ENCODE measurements around the gene GDAP1L1. TPM values are rescaled to one million over a fixed set of nuclear protein-coding genes. Genes with fewer than 3 reads are reported as not detected.
A peak's percentile ranks its signal among the peaks of the same experiment; 100 is the strongest.
"Not testable (repeated sequence)": the region's sequence is repeated elsewhere in the genome, so short reads cannot be mapped to it uniquely, and the experiment has no call there.

Gene GDAP1L1
- polyA plus RNA-seq, 3 donors = 0.12 to 0.50 (median 0.24) TPM

DNA sequence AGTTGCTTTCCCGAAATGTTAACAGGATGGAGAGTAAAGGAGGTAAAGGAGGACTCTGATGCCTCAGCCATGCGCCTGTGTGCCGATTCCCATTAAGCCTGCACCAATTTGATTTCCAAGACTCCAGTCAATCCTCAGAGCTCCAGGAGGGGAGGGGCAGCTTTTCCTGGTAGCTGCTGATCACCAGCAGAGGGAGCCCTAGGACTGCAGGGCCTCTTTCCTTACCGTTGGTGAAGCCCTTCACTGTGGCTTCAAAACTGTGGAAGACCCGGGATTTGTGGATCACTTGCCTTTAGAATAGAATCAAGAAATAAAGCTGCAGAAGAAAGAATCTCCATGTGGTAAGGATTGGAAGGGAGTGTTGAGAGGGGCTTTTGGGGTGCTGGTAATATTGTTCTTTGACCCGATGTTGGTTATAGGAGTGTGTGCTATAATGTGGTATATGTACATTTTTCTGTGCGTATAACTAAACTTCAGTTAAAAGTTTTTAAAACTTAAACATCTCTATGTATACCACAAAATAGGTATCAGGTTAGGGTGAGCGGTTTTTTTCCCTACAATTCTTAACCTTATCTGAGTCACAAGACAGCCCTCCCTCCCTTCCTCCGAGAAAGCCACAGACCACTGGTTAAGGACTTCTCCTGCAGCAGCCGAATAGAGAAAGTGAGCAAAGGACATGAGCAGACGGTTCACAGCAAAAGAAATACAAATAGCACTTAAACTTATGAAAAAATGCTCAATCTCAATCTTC, 29.6 kb upstream of the GDAP1L1 start:
- peak in 5 of 11 donors; percentile 17 to 51 (median 35) for DNase-seq (ENCODE audit: extremely low read depth in 1 of 11, low read depth in 9 of 11, low spot score in 4 of 11)

DNA sequence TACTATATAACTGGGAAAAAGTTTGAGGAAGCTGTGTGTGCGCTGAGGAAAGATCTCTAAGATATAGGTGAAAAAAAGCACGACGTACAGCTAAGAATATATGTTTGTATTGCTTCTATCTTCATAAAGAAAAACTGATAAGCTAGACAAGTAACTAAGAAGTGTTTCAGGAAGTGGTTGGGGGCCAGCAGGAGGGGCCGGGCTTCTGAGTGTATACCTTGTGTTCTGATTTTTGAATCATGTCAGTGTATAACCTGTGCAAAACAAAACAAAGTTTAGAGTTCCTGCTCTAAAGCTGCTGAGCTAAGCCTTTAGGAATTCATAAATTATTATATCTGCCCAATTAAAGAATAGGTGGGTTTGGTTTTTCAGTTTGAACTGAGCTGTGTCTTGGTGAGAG, 28.7 kb upstream of the GDAP1L1 start:
- no peak for DNase-seq (ENCODE audit: extremely low read depth in 1 of 11, low read depth in 9 of 11, low spot score in 4 of 11)

DNA sequence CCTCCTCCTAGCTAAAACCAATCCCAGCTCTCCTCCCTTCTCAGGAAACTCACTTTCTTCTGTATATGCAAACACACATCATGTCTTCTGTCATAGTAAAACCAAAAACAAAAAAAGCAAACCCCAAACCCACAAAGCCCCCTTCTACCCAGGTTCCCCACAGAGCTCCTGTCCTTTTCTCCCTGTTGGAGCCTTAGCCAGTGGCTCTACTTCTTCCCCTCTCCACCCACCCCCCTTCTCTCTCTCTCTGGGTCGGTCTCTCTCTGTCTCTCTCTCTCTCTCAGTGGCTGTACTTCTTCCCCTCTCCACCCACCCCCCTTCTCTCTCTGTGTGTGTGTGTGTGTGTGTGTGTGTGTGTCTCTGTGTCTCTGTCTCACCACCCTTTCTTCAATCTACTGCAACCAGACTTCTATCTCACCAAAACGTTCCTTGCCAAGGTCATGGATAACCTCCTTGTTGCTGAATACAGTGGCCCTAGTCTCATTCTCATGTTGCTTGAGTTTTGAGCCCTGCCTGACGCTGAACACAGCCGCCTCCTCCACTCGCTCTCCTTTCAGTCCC, 27.9 kb upstream of the GDAP1L1 start:
- DNase-seq (ENCODE audit: extremely low read depth in 1 of 11, low read depth in 9 of 11, low spot score in 4 of 11) = no peak

DNA sequence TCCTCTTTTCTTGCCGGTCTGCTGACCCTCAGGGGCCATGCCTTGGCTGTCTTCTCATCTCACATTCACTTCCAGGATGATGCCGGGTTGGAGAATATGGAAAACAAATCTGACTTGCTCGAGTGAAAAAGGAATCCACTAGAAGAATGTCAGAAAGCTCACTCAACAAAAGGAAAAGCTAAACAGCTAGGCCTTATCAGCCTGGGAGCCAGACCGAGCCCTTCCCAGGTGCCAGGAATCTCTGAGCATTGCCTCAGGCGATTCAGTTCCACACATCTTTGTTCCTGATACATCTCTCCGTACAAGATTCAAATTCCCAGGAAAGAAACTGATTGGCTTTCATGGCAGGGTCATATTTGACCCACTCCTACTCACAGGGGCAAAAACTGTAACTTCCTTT, 27.3 kb upstream of the GDAP1L1 start:
- DNase-seq (ENCODE audit: extremely low read depth in 1 of 11, low read depth in 9 of 11, low spot score in 4 of 11) = no peak

DNA sequence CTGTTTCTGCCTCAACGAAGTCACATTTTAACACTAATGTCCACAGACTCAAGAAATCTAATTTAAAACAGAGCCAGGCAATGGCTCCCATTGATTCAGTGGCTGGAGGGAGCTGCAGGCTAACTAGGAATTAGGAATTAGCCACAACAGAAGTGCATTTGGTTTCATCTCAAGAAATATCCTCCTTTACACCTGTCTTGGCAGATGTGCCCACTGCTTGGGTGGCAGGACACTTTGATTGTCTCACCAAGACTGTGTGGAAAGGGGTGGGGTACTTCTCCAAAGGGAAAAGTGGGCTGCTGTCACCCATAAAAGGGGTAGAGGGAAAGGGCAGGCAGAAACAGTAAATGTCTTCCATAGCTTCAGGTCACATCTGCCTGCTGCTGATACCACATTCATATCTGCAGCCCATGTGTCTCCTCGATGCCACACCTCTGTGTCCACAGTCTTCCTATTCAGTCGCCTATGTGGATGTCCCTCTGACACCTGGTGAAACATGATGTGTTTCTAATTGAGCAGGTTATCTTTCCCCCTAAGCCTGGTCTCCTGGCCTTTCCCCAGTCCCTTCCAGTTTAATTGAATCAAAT, 25.6 kb upstream of the GDAP1L1 start:
- no peak for DNase-seq (ENCODE audit: extremely low read depth in 1 of 11, low read depth in 9 of 11, low spot score in 4 of 11)

DNA sequence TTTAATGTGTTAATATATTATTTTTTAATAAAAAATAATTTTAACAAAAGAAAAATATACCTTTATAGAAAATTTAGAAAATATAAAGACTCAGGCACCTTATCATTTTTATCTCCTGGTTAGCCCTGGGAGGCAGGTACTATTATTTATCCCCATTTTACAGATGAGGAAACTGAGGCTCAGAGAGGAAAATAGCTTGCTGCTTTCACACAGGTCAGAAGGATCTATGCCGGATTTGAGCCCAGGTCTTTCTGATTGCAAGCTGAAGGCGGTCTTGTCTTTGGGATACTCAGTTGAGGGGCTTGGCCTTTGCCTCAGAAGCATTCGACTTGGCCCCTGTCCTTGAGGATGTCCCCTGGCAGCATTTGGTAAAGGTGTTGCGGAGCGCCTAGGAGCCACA, 25.1 kb upstream of the GDAP1L1 start:
- DNase-seq (ENCODE audit: extremely low read depth in 1 of 11, low read depth in 9 of 11, low spot score in 4 of 11) = no peak

DNA sequence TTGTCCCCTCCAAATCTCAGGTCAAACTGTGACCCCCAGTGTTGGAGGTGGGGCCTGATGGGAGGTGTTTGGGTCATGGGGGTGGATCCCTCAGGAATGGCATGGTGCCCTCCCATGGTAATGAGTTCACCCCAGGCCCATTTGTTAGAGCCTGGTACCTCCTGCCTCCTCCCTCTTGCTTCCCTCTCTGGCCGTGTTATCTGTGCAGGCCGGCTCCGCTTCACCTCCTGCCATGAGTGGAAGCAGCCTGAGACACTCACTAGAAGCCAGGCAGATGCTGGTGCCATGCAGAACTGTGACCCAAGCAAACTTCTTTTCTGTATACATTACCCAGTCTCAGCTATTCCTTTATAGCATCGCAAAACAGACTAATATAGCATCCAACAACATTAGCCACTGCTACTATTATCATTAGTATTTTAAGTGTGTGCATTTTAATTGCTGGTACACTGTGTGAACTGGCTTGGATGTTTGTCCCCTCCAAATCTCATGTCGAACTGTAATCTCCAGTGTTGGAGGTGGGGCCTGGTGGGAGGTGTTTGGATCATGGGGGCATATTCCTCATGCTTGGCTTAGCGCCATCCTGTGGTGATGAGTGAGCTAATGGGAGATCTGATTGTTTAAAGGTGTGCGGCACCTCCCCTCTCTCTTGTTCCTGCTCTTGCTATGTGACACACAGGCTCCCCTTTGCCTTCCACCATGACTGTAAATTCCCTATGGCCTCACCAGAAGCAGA, 24.3 kb upstream of the GDAP1L1 start:
- DNase-seq (ENCODE audit: extremely low read depth in 1 of 11, low read depth in 9 of 11, low spot score in 4 of 11) = no peak

DNA sequence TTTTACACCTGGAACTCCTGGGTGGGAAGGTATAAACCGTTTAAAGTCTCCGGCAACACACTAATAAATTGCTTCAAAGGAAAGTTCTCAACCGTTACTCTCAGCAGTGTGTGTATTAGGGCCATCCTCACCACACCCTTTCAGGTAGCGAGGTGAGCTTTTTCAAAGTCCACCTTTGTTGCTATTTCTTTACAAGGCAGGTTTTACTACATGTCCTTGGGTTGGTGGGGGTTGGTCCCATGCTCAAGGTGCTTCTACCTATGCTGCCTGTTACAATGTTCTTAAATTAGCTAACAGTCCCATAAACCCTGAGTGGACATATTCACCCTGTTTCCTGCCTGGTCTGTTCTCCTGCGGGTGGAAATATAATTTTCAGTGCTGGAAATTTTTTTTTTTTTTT, 23.4 kb upstream of the GDAP1L1 start:
- DNase-seq (ENCODE audit: extremely low read depth in 1 of 11, low read depth in 9 of 11, low spot score in 4 of 11) = no peak

DNA sequence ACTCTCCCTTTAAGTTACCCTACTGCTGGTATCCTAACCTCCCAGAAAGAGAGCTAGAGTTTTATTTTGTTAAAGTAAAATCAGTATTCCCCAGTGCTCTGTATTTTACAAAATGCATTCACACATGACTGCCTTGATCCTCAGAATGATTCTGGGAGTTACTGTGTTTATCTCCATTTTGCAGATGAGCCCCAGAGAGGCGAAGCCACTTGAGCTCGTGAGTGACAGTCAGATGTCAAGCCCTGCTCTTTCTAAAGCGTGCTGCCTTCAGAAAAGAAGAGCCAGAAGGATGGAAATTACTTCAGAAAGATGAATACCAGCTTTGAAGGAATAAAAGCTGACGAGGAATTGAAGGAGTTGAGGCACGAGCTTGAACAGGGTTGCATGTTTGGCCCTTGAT, 22.5 kb upstream of the GDAP1L1 start:
- no peak for DNase-seq (ENCODE audit: extremely low read depth in 1 of 11, low read depth in 9 of 11, low spot score in 4 of 11)

DNA sequence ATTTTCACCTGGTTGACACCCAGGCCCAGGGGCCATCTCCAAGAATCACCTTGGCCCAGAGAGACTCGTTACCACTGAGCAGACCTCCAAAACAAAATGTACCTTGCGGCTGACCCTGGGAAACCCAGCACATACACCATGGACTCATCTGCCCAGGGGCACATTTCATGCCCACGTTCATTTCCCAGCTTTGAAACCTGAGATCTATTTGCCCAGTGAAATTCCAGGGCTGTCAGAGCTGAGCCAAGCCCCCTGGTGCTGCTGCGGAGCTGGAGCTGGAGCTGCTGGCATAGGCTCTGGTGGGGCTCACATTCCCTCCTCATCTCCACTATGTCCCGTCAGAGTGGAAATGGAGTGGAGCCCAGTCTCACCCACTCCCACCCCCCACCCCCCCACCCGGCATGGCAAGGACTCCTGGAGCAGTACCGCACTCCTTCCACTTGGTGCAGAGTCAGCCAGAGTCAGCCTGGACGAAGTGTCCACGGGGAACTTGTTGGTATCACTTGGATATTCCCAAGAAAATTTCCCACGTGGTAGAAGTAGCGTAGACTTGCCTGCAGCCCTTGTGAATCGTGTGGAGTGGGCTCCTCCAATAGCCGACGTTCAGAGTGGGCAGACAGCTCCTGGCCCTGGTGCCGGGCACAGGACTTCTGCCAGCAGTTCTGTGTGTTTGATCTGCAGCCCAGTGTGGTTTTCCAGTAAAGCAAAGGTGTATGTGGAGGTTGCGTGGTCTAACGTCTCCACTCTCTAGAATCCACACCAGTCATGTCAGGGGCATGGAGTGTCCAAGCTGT, 18.4 kb upstream of the GDAP1L1 start:
- no peak for DNase-seq (ENCODE audit: extremely low read depth in 1 of 11, low read depth in 9 of 11, low spot score in 4 of 11)

DNA sequence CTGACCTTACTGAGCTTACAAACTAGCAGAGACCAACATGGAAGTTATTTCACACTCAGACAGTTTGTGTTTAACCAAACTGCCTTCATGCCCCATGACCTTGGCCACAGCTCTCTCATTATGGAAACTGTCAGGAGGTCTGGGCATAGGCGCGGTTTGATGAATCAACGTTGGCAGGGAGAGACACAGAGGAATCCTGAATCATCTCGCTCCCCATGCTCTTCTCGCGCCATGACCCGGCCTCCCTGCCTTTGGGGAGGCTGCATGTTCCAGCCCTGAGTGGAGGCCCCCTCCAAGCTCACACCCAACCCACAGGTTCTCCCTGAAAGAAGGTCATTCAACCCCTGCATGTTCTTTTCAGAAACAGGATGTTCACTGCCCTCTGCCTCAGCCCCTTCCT, 15.9 kb upstream of the GDAP1L1 start:
- DNase-seq (ENCODE audit: extremely low read depth in 1 of 11, low read depth in 9 of 11, low spot score in 4 of 11) = no peak

DNA sequence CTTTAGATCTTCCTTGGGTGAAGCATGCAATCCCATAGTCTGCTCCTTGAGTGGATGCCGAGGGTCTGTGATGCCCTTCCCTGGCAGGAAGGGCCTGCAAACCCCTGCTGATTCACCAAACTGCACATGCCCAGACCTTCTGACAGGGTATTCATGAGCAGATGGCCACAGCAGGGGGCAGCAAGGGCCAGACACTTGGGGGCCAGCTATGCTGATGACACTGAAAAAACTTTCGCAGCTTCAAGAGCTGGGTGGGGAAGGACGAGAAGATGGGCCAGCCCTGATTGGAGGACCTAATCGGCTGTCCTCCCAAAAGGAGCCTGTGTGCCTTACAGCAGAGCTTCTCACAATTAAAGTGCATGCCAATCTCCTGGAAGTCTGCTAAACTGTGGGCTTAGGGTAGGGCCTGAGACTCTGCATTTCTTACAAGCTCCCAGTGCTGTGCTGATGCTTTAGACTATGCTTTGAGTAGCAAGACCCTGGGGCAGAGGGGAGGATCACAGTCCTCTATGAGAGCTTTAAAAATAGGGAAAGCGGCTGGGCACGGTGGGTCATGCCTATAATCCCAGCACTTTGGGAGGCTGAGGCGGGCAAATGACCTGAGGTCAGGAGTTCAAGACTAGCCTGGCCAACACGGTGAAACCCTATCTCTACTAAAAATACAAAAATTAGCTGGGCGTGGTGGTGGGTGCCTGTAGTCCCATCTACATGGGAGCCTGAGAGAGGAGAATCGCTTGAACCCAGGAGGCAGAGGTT, 15.2 kb upstream of the GDAP1L1 start:
- no peak for DNase-seq (ENCODE audit: extremely low read depth in 1 of 11, low read depth in 9 of 11, low spot score in 4 of 11)

DNA sequence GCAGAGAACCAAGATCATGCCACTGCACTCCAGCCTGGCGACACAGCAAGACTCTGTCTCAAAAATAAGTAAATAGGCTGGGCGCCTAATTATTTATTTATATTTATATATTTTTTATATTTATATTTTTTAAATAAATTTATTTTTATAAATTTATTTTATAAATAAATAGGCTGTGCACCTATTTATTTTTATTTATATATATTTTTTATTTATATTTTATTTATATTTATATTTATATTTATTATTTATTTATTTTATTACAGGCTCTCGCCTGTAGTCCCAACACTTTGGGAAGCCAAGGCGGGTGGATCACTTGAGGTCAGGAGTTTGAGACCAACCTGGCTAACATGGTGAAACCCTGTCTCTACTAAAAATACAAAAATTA, 14.6 kb upstream of the GDAP1L1 start:
- not testable (repeated sequence) for DNase-seq (ENCODE audit: extremely low read depth in 1 of 11, low read depth in 9 of 11, low spot score in 4 of 11)

DNA sequence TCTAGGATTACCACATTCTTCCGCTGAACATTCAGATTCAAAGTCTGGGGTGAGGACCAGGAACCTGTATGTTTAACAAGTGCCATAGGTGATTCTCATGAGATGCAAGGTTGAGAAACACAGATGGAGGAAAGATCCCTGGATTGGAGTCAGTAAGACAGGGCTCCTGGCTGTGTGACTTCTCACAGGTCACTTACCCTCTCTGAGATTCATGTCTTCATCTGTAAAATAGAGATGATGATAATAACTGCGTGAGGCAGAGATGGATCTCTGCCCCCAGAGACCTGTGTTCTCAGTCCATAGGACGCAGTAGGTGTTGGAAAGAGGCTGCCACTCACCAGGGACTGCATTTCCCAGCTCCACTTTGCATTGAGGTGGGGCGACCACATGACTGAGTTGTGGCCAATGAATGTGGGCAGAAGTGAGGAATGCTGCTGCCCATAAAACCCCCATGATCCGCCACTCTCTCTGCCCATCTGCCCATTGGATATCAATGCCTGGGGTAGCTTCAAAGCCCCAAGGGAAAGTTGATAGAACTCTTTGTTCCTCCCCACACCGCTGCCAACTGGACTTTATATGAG, 13.6 kb upstream of the GDAP1L1 start:
- DNase-seq (ENCODE audit: extremely low read depth in 1 of 11, low read depth in 9 of 11, low spot score in 4 of 11) = no peak

DNA sequence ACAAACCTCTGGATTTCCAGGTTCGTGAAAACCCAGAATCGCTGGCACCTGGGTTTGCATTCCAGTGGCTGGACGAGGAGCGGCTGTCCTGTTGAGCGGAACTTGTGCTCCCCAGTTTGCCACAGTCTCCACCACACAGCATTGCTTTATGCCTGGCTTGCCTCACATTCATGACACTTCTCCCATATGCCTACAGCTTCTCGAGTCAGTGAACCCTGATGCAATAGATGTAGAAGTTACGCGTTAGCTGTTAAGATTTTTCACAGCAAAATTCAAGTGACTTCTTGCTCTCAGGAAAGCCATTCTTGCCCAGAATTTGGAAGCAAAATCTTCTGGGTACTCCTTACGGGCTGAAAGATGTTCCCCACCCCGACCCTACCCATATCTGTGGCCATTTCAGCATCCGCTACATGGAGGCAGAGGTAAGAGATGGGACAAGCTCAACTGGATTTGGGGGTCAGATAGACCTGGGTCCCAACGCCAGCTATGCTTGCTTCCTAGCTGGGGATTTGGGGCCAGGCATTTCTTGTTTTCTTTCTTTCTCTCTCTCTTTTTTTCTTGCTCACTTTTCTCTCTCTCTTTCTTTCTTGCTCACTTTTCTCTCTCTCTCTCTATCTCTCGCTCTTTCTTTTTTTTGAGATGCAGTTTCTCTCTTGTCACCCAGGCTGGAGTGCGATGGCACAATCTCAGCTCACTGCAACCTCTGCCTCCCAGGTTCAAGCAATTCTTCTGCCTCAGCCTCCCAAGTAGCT, 12.4 kb upstream of the GDAP1L1 start:
- no peak for DNase-seq (ENCODE audit: extremely low read depth in 1 of 11, low read depth in 9 of 11, low spot score in 4 of 11)

DNA sequence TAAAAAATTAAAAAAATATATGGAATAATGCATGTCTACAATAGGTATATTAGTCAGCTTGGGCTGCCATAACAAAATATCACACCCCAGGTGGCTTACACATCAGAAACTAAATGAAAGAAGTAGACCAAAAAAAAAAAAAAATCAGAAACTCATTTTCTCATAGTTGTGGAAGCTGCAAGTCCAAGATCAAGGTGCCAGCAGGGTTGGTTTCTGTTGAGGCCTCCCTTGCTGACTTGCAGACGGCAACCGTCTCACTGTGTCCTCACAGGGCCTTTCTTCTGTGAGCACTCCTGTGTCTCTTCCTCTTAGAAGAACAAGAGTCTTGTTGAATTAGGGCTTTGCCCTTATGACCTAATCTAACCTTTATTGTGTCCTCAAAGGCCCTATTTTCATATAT, 11.4 kb upstream of the GDAP1L1 start:
- no peak for DNase-seq (ENCODE audit: extremely low read depth in 1 of 11, low read depth in 9 of 11, low spot score in 4 of 11)

DNA sequence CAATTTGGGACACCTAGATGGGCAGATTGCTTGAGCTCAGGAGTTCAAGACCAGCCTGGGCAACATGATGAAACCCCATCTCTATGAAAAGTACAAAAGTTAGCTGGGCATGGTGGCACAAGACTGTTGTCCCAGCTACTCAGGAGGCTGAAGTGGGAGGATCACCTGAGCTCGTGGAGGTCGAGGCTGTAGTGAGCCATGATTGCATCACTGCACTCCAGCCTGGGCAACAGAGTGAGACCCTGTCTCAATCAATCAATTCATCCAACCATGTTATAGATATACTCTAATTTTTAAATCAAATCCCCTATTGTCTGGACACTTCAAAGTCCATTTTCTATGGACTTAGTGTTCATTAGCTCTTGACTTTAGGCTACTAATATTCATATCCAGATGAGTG, 10.3 kb upstream of the GDAP1L1 start:
- DNase-seq (ENCODE audit: extremely low read depth in 1 of 11, low read depth in 9 of 11, low spot score in 4 of 11) = not testable (repeated sequence)

DNA sequence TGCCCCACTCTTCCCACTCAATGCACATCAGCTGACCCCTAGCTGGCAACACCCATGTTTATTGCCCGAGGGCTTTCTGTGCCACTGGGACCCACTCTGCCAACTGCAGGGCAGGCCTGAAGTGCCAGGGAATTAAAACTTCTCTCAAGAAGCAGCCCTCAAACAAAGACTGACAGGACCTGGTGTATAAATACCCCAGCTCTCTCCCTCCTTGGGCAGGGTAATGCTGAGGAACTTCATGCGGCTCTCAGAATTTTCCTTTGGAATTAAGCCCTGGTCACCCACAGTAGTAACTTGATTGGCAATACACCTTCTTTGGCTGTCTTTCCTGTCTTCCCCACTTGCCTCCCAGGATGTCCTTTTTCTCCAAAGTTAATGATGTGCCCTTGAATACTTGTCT, 5.3 kb upstream of the GDAP1L1 start:
- DNase-seq (ENCODE audit: extremely low read depth in 1 of 11, low read depth in 9 of 11, low spot score in 4 of 11) = no peak
